Progenitor cell of endocrine pancreas (in vitro differentiated cells): ENCODE data around the gene SYT8. TPM values are rescaled to one million over a fixed set of nuclear protein-coding genes. Genes with fewer than 3 reads are reported as not detected.

Experiments used
- DNase-seq: peaks from one replicate; pipeline ENCODE4 v3.0.0; 2021; ENCODE audit warnings: low spot score; ENCODE audit not compliant: unreplicated experiment
- H3K27ac Mint-ChIP-seq: 2 replicates; pipeline ENCODE4 v1.8.0; 2021; ENCODE audit warnings: mild to moderate bottlenecking, moderate library complexity, mixed read lengths
- H3K27me3 Mint-ChIP-seq: 2 replicates; pipeline ENCODE4 v1.8.0; 2021; ENCODE audit warnings: mixed read lengths
- H3K36me3 Mint-ChIP-seq: 2 replicates; pipeline ENCODE4 v1.8.0; 2022; ENCODE audit warnings: mixed read lengths; ENCODE audit not compliant: insufficient read depth
- H3K4me1 Mint-ChIP-seq: 2 replicates; pipeline ENCODE4 v1.8.0; 2021; ENCODE audit warnings: low read depth, mixed read lengths
- H3K4me3 Mint-ChIP-seq: 2 replicates; pipeline ENCODE4 v1.8.0; 2021; ENCODE audit warnings: low read depth, mild to moderate bottlenecking, moderate library complexity, mixed read lengths
- H3K9me3 Mint-ChIP-seq: 2 replicates; pipeline ENCODE4 v1.8.0; 2021; ENCODE audit warnings: low read depth, mixed read lengths
- total RNA-seq: library from RNA; stranded (reverse); gene quantifications from 2 replicates; pipeline ENCODE4 v1.2.1, GENCODE V29; 2021
- TF ChIP-seq, protein P1 (sequence below): fragments of 200-600 bp; sonication (generic); IDR thresholded peaks from one replicate; pipeline ENCODE4 v1.5.0; 2021; ENCODE audit warnings: antibody characterized with exemption, mild to moderate bottlenecking; ENCODE audit not compliant: unreplicated experiment

Gene SYT8
- total RNA-seq, 1 donor from 2014 or later, result 1.5 TPM

DNA sequence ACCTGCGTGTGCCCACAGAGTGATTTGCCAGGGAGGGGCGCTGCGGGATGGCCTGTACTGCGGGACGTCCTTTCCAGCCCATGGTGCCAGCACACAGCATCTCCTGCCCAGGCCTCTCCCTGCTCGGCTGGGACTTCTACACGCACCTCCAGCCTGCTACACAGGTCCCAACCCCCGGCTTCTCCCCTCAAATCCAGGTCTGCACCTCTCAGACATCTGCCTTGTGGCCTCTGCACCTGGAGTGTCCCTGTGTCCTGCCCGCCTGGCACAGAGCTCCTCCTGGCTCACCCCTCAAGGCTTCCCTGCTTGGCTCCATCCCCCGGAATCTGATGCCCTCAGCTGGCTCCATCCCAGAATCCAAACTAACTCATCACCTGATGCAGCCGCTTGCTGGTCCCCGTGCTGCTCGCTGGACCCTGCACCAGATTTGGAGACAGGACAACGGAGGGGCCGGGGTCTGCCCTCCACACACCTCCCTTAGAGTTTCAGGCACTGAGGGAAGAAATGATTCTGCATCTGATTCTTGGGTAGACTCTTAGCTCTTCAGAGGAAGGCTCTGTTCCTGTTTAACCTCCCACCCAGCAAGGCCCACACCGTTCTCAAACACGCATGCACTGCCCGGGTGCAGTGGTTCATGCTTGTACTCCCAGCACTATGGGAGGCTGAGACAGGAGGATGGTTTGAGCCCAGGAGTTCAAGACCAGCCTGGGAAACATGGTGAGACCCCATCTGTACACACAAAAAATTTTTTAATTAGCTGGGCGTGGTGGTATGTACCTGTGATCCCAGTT lies 14.0 kb downstream of the SYT8 start:
- no peak overlapping the region for H3K27ac Mint-ChIP-seq
- peaks cover 32% of the 10 kb centered on the region for H3K27me3 Mint-ChIP-seq
- no peaks in the 10 kb centered on the region for H3K9me3 Mint-ChIP-seq
- DNase-seq, result no peak
- no peaks in the 10 kb centered on the region for H3K36me3 Mint-ChIP-seq
- no peak overlapping the region for H3K4me3 Mint-ChIP-seq
- peaks cover 4% of the 10 kb centered on the region for H3K4me1 Mint-ChIP-seq
- TF ChIP-seq, protein P1, sequence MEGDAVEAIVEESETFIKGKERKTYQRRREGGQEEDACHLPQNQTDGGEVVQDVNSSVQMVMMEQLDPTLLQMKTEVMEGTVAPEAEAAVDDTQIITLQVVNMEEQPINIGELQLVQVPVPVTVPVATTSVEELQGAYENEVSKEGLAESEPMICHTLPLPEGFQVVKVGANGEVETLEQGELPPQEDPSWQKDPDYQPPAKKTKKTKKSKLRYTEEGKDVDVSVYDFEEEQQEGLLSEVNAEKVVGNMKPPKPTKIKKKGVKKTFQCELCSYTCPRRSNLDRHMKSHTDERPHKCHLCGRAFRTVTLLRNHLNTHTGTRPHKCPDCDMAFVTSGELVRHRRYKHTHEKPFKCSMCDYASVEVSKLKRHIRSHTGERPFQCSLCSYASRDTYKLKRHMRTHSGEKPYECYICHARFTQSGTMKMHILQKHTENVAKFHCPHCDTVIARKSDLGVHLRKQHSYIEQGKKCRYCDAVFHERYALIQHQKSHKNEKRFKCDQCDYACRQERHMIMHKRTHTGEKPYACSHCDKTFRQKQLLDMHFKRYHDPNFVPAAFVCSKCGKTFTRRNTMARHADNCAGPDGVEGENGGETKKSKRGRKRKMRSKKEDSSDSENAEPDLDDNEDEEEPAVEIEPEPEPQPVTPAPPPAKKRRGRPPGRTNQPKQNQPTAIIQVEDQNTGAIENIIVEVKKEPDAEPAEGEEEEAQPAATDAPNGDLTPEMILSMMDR, result no peak

DNA sequence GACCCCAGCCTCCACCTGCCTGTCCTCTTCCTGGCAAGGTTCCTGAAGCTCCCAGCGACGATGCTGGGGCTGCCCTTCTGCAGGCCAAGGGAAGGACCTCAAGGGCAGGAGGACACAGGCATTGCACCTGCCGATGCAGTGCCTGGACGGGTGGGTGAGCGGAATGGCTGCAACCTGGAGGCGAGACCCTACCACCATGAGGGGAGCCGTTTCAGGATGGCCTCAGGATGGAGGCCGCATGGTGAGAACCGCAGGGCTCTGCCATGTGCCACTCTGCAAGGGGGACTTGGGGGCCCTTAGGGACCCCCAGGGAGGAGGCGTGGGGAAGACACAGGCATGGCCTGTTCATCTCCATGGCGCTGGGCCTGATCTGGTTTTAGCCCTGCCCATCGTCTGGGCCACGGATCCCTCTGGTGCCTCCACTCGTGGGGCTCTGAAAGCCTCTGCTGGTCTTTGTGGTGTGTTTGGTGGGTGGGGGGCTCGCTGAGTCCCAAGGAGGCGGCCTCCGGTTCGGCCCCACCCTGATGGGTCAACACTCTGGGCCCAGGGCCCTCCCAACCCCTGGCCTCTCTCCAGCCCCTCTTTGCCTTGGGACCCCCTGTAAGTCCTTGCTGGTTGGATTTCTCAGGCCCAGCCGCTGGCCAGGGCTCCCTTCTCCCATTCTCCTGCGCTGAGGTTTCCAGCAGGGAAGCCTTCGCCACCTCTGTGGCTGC lies 16.8 kb downstream of the SYT8 start:
- H3K4me3 Mint-ChIP-seq, result no peak overlapping the region
- no peak overlapping the region for H3K27ac Mint-ChIP-seq
- H3K27me3 Mint-ChIP-seq, result peaks cover 18% of the 10 kb centered on the region
- no peaks in the 10 kb centered on the region for H3K9me3 Mint-ChIP-seq
- no peaks in the 10 kb centered on the region for H3K4me1 Mint-ChIP-seq
- TF ChIP-seq, protein P1, result no peak
- DNase-seq, result no peak
- H3K36me3 Mint-ChIP-seq, result no peaks in the 10 kb centered on the region

DNA sequence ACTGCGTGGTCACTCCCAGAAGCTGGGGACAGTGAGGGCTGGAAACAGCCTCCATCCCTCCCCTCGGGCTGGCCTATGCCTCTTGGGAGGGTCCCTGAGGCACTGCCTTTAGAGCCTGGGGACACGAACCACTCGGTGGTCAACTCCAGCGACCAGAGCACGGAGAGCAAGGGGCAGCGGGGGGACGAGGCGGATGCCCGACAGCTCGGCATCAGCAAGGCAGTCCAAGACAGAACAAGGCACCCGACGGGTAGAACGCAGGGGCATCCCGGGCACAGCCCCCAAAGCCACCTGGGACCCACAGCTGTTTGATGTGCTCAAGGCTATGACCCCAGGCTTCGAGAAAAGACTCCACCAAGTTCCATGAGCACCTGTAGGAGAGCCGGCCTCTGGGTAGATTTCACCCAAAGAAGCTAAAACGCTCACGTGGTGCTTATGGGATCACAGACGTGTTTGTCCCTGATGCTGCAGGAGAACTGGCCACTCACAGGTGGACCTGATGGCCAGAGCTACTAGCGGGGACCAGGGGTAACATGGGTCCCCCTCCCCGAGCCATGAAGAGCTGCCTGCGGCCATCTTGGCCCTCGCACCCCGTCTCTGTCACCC lies 17.6 kb downstream of the SYT8 start:
- H3K36me3 Mint-ChIP-seq, result no peaks in the 10 kb centered on the region
- no peak overlapping the region for H3K27ac Mint-ChIP-seq
- DNase-seq, result no peak
- no peak overlapping the region for H3K4me3 Mint-ChIP-seq
- TF ChIP-seq, protein P1, result no peak
- H3K9me3 Mint-ChIP-seq, result no peaks in the 10 kb centered on the region
- H3K4me1 Mint-ChIP-seq, result no peaks in the 10 kb centered on the region
- H3K27me3 Mint-ChIP-seq, result peaks cover 15% of the 10 kb centered on the region

DNA sequence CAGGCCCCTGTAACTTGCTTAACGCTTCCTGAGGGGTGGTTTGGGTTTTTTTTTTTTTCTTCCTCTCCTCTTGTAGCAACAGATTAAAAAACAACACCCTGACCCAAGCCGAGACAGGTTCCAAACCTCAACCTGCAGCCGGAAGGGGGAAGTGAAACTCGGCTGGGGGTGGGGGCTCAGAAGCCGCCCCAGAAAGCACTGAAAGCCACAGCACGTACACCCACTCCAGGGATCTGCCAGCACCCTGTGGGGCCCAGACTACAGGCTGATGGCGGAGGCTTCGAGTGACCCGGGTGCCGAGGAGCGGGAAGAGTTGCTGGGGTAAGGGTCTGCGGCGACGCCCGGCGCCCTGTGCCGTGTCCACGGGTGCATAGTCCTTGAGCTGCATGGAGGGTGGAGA lies 18.1 kb downstream of the SYT8 start, which contains the start of gene LSP1:
Gene LSP1, plus strand, starts transcription at position 208 of the 400 bp plus-strand sequence. Its CDS starts 61 bp downstream, at position 269.
- Mint-ChIP-seq H3K27ac (no peak within 1 kb of the TSS), H3K36me3 (no peaks in the 10 kb centered on the region), H3K27me3 (peaks cover 10% of the 10 kb centered on the region), H3K4me1 (no peaks in the 10 kb centered on the region), H3K9me3 (no peaks in the 10 kb centered on the region), H3K4me3 (no peak within 1 kb of the TSS)
- TF ChIP-seq, protein P1, result no peak
- DNase-seq, result no peak

DNA sequence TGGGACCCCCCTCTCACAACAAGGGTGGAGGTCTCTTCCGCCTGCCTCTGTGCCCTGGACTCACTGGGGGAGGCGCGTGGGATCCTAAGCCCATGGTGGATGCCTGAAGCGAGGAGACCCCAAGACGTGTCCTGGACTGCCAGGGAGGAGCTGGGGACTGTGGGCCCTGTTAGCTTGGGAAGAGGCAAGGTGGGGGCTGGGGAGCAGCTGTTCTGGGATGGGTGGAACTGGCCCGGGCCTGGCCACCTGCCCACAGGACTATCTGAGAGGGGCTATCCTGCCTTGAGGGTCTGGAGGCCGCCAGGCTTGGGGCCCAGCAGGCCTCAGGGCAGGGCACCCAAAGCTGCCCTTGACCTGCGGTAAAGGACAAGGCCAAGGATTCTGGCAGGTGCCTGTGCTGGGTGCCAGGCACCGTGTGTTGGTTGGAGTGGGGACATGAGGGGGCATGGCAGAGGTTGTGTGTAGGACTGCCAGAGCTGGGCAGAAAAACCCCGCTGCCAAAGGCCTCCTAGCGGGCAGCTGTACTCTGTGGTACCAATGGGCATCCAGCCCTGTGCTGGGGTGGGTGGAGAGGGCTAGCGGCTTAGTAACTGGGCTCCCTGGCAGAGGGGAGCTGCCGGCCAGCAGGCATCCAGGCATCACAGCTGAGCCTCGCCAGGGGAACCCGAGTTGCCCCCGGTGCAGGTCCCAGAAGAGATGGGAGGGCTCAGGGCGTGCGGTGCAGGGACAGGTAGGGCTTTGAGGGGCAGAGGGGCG lies 18.8 kb downstream of the SYT8 start:
- Mint-ChIP-seq H3K27ac (no peak overlapping the region), H3K9me3 (no peaks in the 10 kb centered on the region), H3K4me1 (no peaks in the 10 kb centered on the region), H3K36me3 (no peaks in the 10 kb centered on the region), H3K4me3 (no peak overlapping the region), H3K27me3 (peaks cover 10% of the 10 kb centered on the region)
- no peak for DNase-seq
- TF ChIP-seq, protein P1, result no peak
